PC-9 (cell line): ENCODE data around the gene RYR3. TPM values are rescaled to one million over a fixed set of nuclear protein-coding genes. Genes with fewer than 3 reads are reported as not detected.

Experiments used
- BruUV-seq: library from RNA; stranded (reverse); fragments of 400-500 nt; replicated peaks from 2 replicates; lab custom pipeline; 2021; lab: Mats Ljungman, UMichigan
- CTCF ChIA-PET: fragments of 300-600 bp; sonication (Branson Sonifier 250); formaldehyde crosslinking; loops from one replicate; lab custom pipeline; 2022; ENCODE audit warnings: antibody characterized with exemption; lab: Charles Lee
- POLR2A ChIA-PET: fragments of 300-600 bp; sonication (Branson Sonifier 250); formaldehyde crosslinking; loops from one replicate; lab custom pipeline; 2022; ENCODE audit warnings: antibody characterized with exemption; ENCODE audit not compliant: unreplicated experiment; lab: Charles Lee
- DNase-seq, 2 experiments: peaks; one replicate each; pipeline versions ENCODE4 v3.0.0 to v3.0.0-alpha.2; 2015 to 2022; ENCODE audit warnings: mixed read lengths in 1 of 2
- H2AFZ ChIP-seq: fragments of 200-600 bp; sonication (generic); 2 replicates; pipeline ENCODE4 v1.8.1; 2017; ENCODE audit warnings: antibody characterized with exemption
- H3F3A ChIP-seq: fragments of 200-600 bp; sonication (generic); 2 replicates; pipeline ENCODE4 v1.8.1; 2017; ENCODE audit warnings: antibody characterized with exemption, mild to moderate bottlenecking, low read depth; ENCODE audit not compliant: insufficient read depth
- H3K27ac ChIP-seq: fragments of 200-600 bp; sonication (generic); 2 replicates; pipeline ENCODE4 v1.6.1; 2016; ENCODE audit warnings: mixed run types
- H3K27me3 ChIP-seq: fragments of 200-600 bp; sonication (generic); 2 replicates; pipeline ENCODE4 v1.6.1; 2016; ENCODE audit warnings: low read depth, mixed run types; ENCODE audit not compliant: insufficient read depth
- H3K36me3 ChIP-seq: fragments of 200-600 bp; sonication (generic); 2 replicates; pipeline ENCODE4 v1.6.1; 2016; ENCODE audit warnings: low read depth, mixed run types
- H3K4me1 ChIP-seq: fragments of 200-600 bp; sonication (generic); replicated peaks from 2 replicates; pipeline ENCODE4 v1.6.1; 2016; ENCODE audit warnings: mixed run types; ENCODE audit not compliant: insufficient read depth
- H3K4me2 ChIP-seq: fragments of 200-600 bp; sonication (generic); 2 replicates; pipeline ENCODE4 v1.6.1; 2017; ENCODE audit warnings: mixed run types
- H3K4me3 ChIP-seq: fragments of 200-600 bp; sonication (generic); 2 replicates; pipeline ENCODE4 v1.6.1; 2016; ENCODE audit warnings: mixed run types
- H3K79me2 ChIP-seq: fragments of 200-600 bp; sonication (generic); 2 replicates; pipeline ENCODE4 v1.6.1; 2017; ENCODE audit warnings: low read depth, mixed run types
- H3K9me2 ChIP-seq: fragments of 200-600 bp; sonication (generic); 2 replicates; pipeline ENCODE4 v1.8.1; 2017; ENCODE audit warnings: mild to moderate bottlenecking; ENCODE audit not compliant: insufficient read depth
- H3K9me3 ChIP-seq: fragments of 200-600 bp; sonication (generic); 2 replicates; pipeline ENCODE4 v1.8.1; 2016; ENCODE audit warnings: low read depth; ENCODE audit not compliant: insufficient read depth
- H4K20me1 ChIP-seq: fragments of 200-600 bp; sonication (generic); 2 replicates; pipeline ENCODE4 v1.8.1; 2017; ENCODE audit not compliant: insufficient read depth
- EZH2 ChIP-seq: fragments of 200-600 bp; sonication (generic); IDR thresholded peaks from 2 replicates; pipeline ENCODE4 v1.8.0; 2017; ENCODE audit warnings: antibody characterized with exemption, low read depth
- intact Hi-C: fragments of 100-400 bp; cut with micrococcal nuclease; formaldehyde crosslinking; loops from one replicate; pipeline ENCODE4 v1.10.0; 2022; ENCODE audit not compliant: unreplicated experiment
- total RNA-seq: library from RNA; stranded (reverse); gene quantifications from 2 replicates; pipeline ENCODE4 v1.2.3, GENCODE V29; 2021
- TF ChIP-seq, protein P1 (sequence below): fragments of 200-600 bp; sonication (generic); conservative IDR thresholded peaks from 2 replicates; pipeline ENCODE4 v1.6.1; 2017; ENCODE audit warnings: mixed run types, antibody characterized with exemption, mild to moderate bottlenecking, moderate library complexity

Gene RYR3
- total RNA-seq, 1 experiment from 2014 or later: 0.15 TPM

DNA sequence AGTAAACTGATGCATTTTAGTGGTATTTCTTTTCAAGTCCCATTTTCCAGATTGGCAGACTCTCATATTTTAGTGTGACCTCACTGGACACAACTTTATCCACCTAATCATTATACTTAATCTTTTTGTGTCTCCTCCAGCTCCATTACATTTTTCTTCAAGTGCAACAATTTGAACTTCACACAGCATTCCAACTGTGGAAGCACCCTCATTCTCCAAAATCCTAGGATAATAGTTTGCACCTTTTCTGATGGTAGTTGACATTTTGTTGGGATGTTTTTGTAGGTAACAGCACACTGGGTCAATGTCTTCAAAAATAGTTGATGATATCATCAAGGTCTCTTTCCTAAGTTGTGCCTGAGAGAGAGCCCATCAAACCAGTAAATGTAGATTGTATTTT is 123.1 kb downstream of the RYR3 start:
- Histone ChIP-seq H3K79me2 (no peaks in the 10 kb centered on the region), H3K4me3 (no peak overlapping the region), H3K4me1 (no peaks in the 10 kb centered on the region), H3K4me2 (no peak overlapping the region), H3K9me2 (no peaks in the 10 kb centered on the region), H4K20me1 (no peaks in the 10 kb centered on the region), H2AFZ (no peak overlapping the region), H3F3A (no peaks in the 10 kb centered on the region), H3K27me3 (no peaks in the 10 kb centered on the region), H3K9me3 (no peaks in the 10 kb centered on the region), H3K36me3 (no peaks in the 10 kb centered on the region), H3K27ac (no peak overlapping the region)
- no peak for DNase-seq
- ChIA-PET POLR2A (no interaction called here), CTCF (no interaction called here)
- intact Hi-C loops: no loop called here
- TF ChIP-seq, protein P1, sequence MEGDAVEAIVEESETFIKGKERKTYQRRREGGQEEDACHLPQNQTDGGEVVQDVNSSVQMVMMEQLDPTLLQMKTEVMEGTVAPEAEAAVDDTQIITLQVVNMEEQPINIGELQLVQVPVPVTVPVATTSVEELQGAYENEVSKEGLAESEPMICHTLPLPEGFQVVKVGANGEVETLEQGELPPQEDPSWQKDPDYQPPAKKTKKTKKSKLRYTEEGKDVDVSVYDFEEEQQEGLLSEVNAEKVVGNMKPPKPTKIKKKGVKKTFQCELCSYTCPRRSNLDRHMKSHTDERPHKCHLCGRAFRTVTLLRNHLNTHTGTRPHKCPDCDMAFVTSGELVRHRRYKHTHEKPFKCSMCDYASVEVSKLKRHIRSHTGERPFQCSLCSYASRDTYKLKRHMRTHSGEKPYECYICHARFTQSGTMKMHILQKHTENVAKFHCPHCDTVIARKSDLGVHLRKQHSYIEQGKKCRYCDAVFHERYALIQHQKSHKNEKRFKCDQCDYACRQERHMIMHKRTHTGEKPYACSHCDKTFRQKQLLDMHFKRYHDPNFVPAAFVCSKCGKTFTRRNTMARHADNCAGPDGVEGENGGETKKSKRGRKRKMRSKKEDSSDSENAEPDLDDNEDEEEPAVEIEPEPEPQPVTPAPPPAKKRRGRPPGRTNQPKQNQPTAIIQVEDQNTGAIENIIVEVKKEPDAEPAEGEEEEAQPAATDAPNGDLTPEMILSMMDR: no peak
- no peak for TF ChIP-seq EZH2
- BruUV-seq: no TSS peak

DNA sequence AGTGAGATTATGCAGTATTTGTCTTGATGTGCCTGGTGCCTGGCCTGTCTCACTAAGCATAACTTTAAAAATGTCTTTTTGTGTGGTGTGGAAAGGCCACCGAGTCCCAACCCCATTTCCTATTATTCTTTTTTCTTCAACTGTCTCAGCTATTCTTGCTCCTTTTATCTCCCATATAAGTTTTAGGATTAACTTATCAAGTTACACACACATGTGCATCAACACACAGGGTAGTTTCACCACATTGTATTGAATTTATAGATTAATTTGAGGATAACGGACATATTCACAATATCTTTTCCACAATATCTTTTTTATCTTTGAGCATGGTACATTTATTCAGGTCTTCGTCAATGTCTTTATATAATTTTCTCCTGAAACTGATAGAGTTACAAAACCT is 127.6 kb downstream of the RYR3 start:
- Histone ChIP-seq H3K27ac (no peak overlapping the region), H3K4me2 (no peak overlapping the region), H2AFZ (no peak overlapping the region), H3K9me2 (no peaks in the 10 kb centered on the region), H4K20me1 (no peaks in the 10 kb centered on the region), H3K36me3 (no peaks in the 10 kb centered on the region), H3K27me3 (no peaks in the 10 kb centered on the region), H3K4me1 (no peaks in the 10 kb centered on the region), H3K9me3 (no peaks in the 10 kb centered on the region), H3K79me2 (no peaks in the 10 kb centered on the region), H3F3A (no peaks in the 10 kb centered on the region), H3K4me3 (no peak overlapping the region)
- no TSS peak for BruUV-seq
- ChIA-PET POLR2A (no interaction called here), CTCF (no interaction called here)
- intact Hi-C loops: no loop called here
- DNase-seq: no peak
- no peak for TF ChIP-seq EZH2
- TF ChIP-seq, protein P1: no peak

DNA sequence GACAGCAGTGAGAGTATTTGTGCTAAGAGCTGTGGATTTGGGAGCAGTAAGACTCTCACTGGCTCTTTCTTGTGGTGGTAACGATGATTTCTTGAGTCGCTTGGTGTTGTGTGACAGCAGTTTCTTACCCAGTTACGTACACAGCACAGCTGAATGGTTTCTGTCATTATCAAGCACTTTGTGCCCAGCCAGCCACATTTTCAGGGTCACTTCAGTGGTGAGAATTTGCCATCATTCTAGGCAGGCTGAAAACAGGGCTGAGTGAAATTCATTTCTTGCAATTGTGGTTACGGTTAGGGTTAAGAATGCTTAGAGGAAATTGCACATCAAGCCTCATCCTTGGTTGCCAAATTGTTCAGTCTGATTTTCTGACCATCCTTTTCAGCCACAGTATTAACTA is 130.1 kb downstream of the RYR3 start:
- DNase-seq: no peak
- Histone ChIP-seq H3K9me3 (no peaks in the 10 kb centered on the region), H4K20me1 (no peaks in the 10 kb centered on the region), H3F3A (no peaks in the 10 kb centered on the region), H3K79me2 (no peaks in the 10 kb centered on the region), H3K4me3 (no peak overlapping the region), H2AFZ (no peak overlapping the region), H3K4me1 (no peaks in the 10 kb centered on the region), H3K4me2 (no peak overlapping the region), H3K27me3 (no peaks in the 10 kb centered on the region), H3K9me2 (no peaks in the 10 kb centered on the region), H3K36me3 (no peaks in the 10 kb centered on the region), H3K27ac (no peak overlapping the region)
- intact Hi-C loops: no loop called here
- POLR2A ChIA-PET: no interaction called here
- BruUV-seq: no TSS peak
- CTCF ChIA-PET: no interaction called here
- TF ChIP-seq, protein P1: no peak
- no peak for TF ChIP-seq EZH2
